Peyer's patch (tissue), 4 donors: Measurements from ENCODE around the gene PPP1R26. TPM values are rescaled to one million over a fixed set of nuclear protein-coding genes. Genes with fewer than 3 reads are reported as not detected.

ENCODE experiments used
- DNase-seq, 3 donors: peaks; one replicate each; pipeline ENCODE4 v3.0.0-alpha.2; 2017 to 2019
- H3K27ac ChIP-seq, 4 donors: fragments of 200-600 bp; sonication (generic); one replicate each; pipeline ENCODE4 v1.5.1; 2016 to 2019
- H3K27me3 ChIP-seq, 2 donors: fragments of 200-600 bp; sonication (generic); one replicate each; pipeline ENCODE4 v1.5.1; 2019
- H3K36me3 ChIP-seq, 3 donors: fragments of 200-600 bp; sonication (generic); one replicate each; pipeline ENCODE4 v1.5.1; 2016 to 2019
- H3K4me1 ChIP-seq, 4 donors: fragments of 200-600 bp; sonication (generic); one replicate each; pipeline ENCODE4 v1.5.1; 2016 to 2019
- H3K4me3 ChIP-seq, 4 donors: fragments of 200-600 bp; sonication (generic); 1 replicate in 3 of 4; 2 replicates in 1 of 4; pipeline ENCODE4 v1.5.1; 2016 to 2019; ENCODE audit warnings: mild to moderate bottlenecking in 1 of 4
- H3K9me3 ChIP-seq, 4 donors: fragments of 200-600 bp; sonication (generic); one replicate each; pipeline ENCODE4 v1.5.1; 2016 to 2019; ENCODE audit warnings: mild to moderate bottlenecking in 1 of 4
- POLR2A ChIP-seq, 2 donors: fragments of 450-650 bp; IDR thresholded peaks; one replicate each; pipeline ENCODE4 v1.5.1; 2017; ENCODE audit warnings: antibody characterized with exemption in 2 of 2, mild to moderate bottlenecking in 2 of 2, moderate library complexity in 2 of 2
- total RNA-seq, 4 donors: library from RNA; depleted of rRNA; stranded (reverse); fragments of >200 nt; gene quantifications; one replicate each; pipeline ENCODE4 v1.1.0, GENCODE V29; 2016
- TF ChIP-seq, protein P1 (sequence below), 6 experiments: fragments of 450-650 bp in 4 of 6; fragments of 200-600 bp in 2 of 6; sonication (generic) in 1 of 6; IDR thresholded peaks; one replicate each; pipeline ENCODE4 v1.5.1; 2017 to 2019; ENCODE audit warnings: antibody characterized with exemption in 6 of 6, mild to moderate bottlenecking in 3 of 6, moderate library complexity in 1 of 6

The PPP1R26 gene
- total RNA-seq, 4 donors from 2014 or later: 12.4 to 34.0 (median 18.7) TPM

DNA sequence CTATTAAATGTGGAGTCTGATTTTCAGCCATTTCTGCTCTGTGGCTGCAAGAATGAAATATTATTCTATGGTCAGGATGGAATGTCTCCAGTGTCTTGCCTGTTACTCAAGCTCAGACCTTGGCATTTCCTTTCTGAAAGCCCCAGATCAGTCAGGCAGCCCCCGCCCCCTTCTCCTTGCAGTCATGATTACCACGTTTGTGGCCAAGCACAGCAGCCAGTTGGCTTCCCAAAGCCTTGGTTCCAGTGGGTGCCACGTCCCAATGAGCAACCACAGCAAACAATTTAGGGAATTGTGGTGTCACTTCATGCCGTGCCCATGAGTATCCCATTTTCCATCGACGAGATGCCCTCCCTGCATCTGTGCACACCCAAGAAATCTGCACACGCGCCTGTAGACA is 56.6 kb downstream of the PPP1R26 start:
- no peaks in the 10 kb centered on the region for H3K4me1 ChIP-seq
- no peak for DNase-seq
- no peaks in the 10 kb centered on the region for H3K27me3 ChIP-seq
- no peaks in the 10 kb centered on the region for H3K36me3 ChIP-seq
- no peak for TF ChIP-seq POLR2A (IDR thresholded peaks at IDR 0.05)
- TF ChIP-seq, protein P1, sequence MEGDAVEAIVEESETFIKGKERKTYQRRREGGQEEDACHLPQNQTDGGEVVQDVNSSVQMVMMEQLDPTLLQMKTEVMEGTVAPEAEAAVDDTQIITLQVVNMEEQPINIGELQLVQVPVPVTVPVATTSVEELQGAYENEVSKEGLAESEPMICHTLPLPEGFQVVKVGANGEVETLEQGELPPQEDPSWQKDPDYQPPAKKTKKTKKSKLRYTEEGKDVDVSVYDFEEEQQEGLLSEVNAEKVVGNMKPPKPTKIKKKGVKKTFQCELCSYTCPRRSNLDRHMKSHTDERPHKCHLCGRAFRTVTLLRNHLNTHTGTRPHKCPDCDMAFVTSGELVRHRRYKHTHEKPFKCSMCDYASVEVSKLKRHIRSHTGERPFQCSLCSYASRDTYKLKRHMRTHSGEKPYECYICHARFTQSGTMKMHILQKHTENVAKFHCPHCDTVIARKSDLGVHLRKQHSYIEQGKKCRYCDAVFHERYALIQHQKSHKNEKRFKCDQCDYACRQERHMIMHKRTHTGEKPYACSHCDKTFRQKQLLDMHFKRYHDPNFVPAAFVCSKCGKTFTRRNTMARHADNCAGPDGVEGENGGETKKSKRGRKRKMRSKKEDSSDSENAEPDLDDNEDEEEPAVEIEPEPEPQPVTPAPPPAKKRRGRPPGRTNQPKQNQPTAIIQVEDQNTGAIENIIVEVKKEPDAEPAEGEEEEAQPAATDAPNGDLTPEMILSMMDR (IDR thresholded peaks at IDR 0.05): no peak
- H3K9me3 ChIP-seq: no peaks in the 10 kb centered on the region
- H3K4me3 ChIP-seq: no peak overlapping the region
- no peak overlapping the region for H3K27ac ChIP-seq

Other genes starting within 250 kb of the PPP1R26 start
- 10 to 100 TPM; 22.3 to 42.7 (median 32.4) TPM for gene MRPS2, start 20.9 kb downstream of the PPP1R26 start, total RNA-seq
- gene LCN1, start 41.7 kb downstream of the PPP1R26 start, total RNA-seq: not detected
- not detected for gene OBP2A, start 66.3 kb downstream of the PPP1R26 start, total RNA-seq
- not detected for gene PAEP, start 82.0 kb downstream of the PPP1R26 start, total RNA-seq
- not detected for gene GLT6D1, start 159.8 kb downstream of the PPP1R26 start, total RNA-seq
- gene LCN9, start 183.5 kb downstream of the PPP1R26 start, total RNA-seq: not detected
- gene SOHLH1, start 219.7 kb downstream of the PPP1R26 start, total RNA-seq: not detected
- under 1 TPM in 1 of 4 donors, not detected in 3; 0.27 TPM for gene KCNT1, start 222.4 kb downstream of the PPP1R26 start, total RNA-seq